COLO668 (cell line): ENCODE results near the gene PRICKLE1.
"Not testable (repeated sequence)": the region's sequence is repeated elsewhere in the genome, so short reads cannot be mapped to it uniquely, and the experiment has no call there.

Experiments
- DNase-seq: peaks from one replicate; lab custom pipeline; 2025; ENCODE audit not compliant: unreplicated experiment; lab: John Stamatoyannopoulos, UW

The PRICKLE1 gene

GRCh38 chr12:42557586-42558172 lies 31.9 kb downstream of the PRICKLE1 start:
- no peak for DNase-seq

GRCh38 chr12:42556917-42557316 lies 32.6 kb downstream of the PRICKLE1 start:
- DNase-seq: no peak

- no peak for DNase-seq
These were observed 36.7 kb downstream of the PRICKLE1 start for GRCh38 chr12:42552822-42553221.

- DNase-seq: no peak
These were observed 38.7 kb downstream of the PRICKLE1 start for GRCh38 chr12:42550800-42551199.

GRCh38 chr12:42546709-42547108 lies 42.8 kb downstream of the PRICKLE1 start:
- DNase-seq: no peak

- no peak for DNase-seq
These were observed 47.6 kb downstream of the PRICKLE1 start for GRCh38 chr12:42541965-42542364.

GRCh38 chr12:42541308-42541707 lies 48.2 kb downstream of the PRICKLE1 start:
- not testable (repeated sequence) for DNase-seq

- DNase-seq: no peak
These were observed 49.9 kb downstream of the PRICKLE1 start for GRCh38 chr12:42539696-42540095.

- DNase-seq: no peak
These were observed 51.3 kb downstream of the PRICKLE1 start for GRCh38 chr12:42538203-42538602.

GRCh38 chr12:42534184-42534838 lies 55.2 kb downstream of the PRICKLE1 start:
- DNase-seq: no peak

GRCh38 chr12:42530284-42530683 lies 59.3 kb downstream of the PRICKLE1 start:
- no peak for DNase-seq

- DNase-seq: no peak
These were observed 64.1 kb downstream of the PRICKLE1 start for GRCh38 chr12:42525444-42525843.

- no peak for DNase-seq
These were observed 64.8 kb downstream of the PRICKLE1 start for GRCh38 chr12:42524716-42525115.

- no peak for DNase-seq
These were observed 73.0 kb downstream of the PRICKLE1 start for GRCh38 chr12:42516573-42516972.

GRCh38 chr12:42511656-42512055 lies 77.9 kb downstream of the PRICKLE1 start:
- DNase-seq: no peak

GRCh38 chr12:42510823-42511222 lies 78.7 kb downstream of the PRICKLE1 start:
- no peak for DNase-seq

- no peak for DNase-seq
These were observed 80.6 kb downstream of the PRICKLE1 start for GRCh38 chr12:42508913-42509460.

GRCh38 chr12:42507565-42507964 lies 82.0 kb downstream of the PRICKLE1 start:
- DNase-seq: no peak

- DNase-seq: no peak
These were observed 82.5 kb downstream of the PRICKLE1 start for GRCh38 chr12:42507081-42507480.

GRCh38 chr12:42504049-42504448 lies 85.5 kb downstream of the PRICKLE1 start:
- DNase-seq: no peak

- no peak for DNase-seq
These were observed 86.9 kb downstream of the PRICKLE1 start for GRCh38 chr12:42502682-42503081.

GRCh38 chr12:42498549-42499247 lies 90.8 kb downstream of the PRICKLE1 start:
- no peak for DNase-seq
